HEK293 (cell line): ENCODE measurements around the gene DSG2.

ENCODE experiments used
- ATF2 ChIP-seq: fragments of 450-650 bp; formaldehyde crosslinking; IDR thresholded peaks from 2 replicates; pipeline ENCODE4 v1.5.1; 2016; ENCODE audit warnings: missing biosample characterization, missing genetic modification characterization, low read depth
- GFI1B ChIP-seq: fragments of 450-650 bp; formaldehyde crosslinking; IDR thresholded peaks from 2 replicates; pipeline ENCODE4 v1.5.1; 2016; ENCODE audit warnings: missing biosample characterization, missing genetic modification characterization
- PATZ1 ChIP-seq: fragments of 450-650 bp; formaldehyde crosslinking; IDR thresholded peaks from 2 replicates; pipeline ENCODE4 v1.5.1; 2016; ENCODE audit warnings: missing biosample characterization, missing genetic modification characterization
- TCF7L2 ChIP-seq: IDR thresholded peaks from 2 replicates; pipeline ENCODE4 v1.6.1; 2011; ENCODE audit warnings: low read depth, mild to moderate bottlenecking, inconsistent platforms, low read length, moderate library complexity, borderline replicate concordance
- ZNF174 ChIP-seq: fragments of 450-650 bp; formaldehyde crosslinking; IDR thresholded peaks from 2 replicates; pipeline ENCODE4 v1.5.0; 2017; ENCODE audit warnings: missing biosample characterization, mild to moderate bottlenecking, missing genetic modification characterization
- ZNF274 ChIP-seq, 2 experiments: fragments of 200-500 bp in 1 of 2; fragments of 450-650 bp in 1 of 2; sonication (Bioruptor generic) in 1 of 2; formaldehyde crosslinking in 1 of 2; IDR thresholded peaks; 2 replicates each; pipeline versions ENCODE4 v1.5.1 to v1.6.1; 2014 to 2016; ENCODE audit warnings: borderline replicate concordance in 1 of 2, inconsistent platforms in 1 of 2, low read length in 1 of 2, missing biosample characterization in 1 of 2, missing genetic modification characterization in 1 of 2
- ZNF302 ChIP-seq: fragments of 450-650 bp; formaldehyde crosslinking; IDR thresholded peaks from 2 replicates; pipeline ENCODE4 v1.5.1; 2016; ENCODE audit warnings: missing biosample characterization, missing genetic modification characterization, low read depth
- ZNF350 ChIP-seq: fragments of 450-650 bp; formaldehyde crosslinking; IDR thresholded peaks from 2 replicates; pipeline ENCODE4 v1.5.0; 2017; ENCODE audit warnings: missing biosample characterization, mild to moderate bottlenecking, missing genetic modification characterization
- ZNF501 ChIP-seq: fragments of 450-650 bp; formaldehyde crosslinking; IDR thresholded peaks from 2 replicates; pipeline ENCODE4 v1.5.1; 2016; ENCODE audit warnings: missing biosample characterization, missing genetic modification characterization
- ZNF768 ChIP-seq: fragments of 450-650 bp; formaldehyde crosslinking; IDR thresholded peaks from 2 replicates; pipeline ENCODE4 v1.5.1; 2018; ENCODE audit warnings: missing biosample characterization, mild to moderate bottlenecking, missing genetic modification characterization
- TF ChIP-seq, protein P1 (sequence below): fragments of 450-650 bp; formaldehyde crosslinking; IDR thresholded peaks from 2 replicates; pipeline ENCODE4 v1.5.1; 2016; ENCODE audit warnings: missing biosample characterization, missing genetic modification characterization

- TF ChIP-seq ZNF174 (tag by site-specific recombination), result no peak
- no peak for TF ChIP-seq ZNF274 (IDR thresholded peaks at IDR 0.05; ENCODE audit: low read length)
- TF ChIP-seq ZNF274 (tag by site-specific recombination; IDR thresholded peaks at IDR 0.05; ENCODE audit: borderline replicate concordance), result no peak
- TF ChIP-seq, protein P1, sequence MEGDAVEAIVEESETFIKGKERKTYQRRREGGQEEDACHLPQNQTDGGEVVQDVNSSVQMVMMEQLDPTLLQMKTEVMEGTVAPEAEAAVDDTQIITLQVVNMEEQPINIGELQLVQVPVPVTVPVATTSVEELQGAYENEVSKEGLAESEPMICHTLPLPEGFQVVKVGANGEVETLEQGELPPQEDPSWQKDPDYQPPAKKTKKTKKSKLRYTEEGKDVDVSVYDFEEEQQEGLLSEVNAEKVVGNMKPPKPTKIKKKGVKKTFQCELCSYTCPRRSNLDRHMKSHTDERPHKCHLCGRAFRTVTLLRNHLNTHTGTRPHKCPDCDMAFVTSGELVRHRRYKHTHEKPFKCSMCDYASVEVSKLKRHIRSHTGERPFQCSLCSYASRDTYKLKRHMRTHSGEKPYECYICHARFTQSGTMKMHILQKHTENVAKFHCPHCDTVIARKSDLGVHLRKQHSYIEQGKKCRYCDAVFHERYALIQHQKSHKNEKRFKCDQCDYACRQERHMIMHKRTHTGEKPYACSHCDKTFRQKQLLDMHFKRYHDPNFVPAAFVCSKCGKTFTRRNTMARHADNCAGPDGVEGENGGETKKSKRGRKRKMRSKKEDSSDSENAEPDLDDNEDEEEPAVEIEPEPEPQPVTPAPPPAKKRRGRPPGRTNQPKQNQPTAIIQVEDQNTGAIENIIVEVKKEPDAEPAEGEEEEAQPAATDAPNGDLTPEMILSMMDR (tag by site-specific recombination), result no peak
- no peak for TF ChIP-seq ZNF768 (tag by site-specific recombination)
- TF ChIP-seq GFI1B (tag by site-specific recombination), result no peak
- TF ChIP-seq ZNF350, result no peak
- no peak for TF ChIP-seq ATF2 (tag by site-specific recombination)
- TF ChIP-seq ZNF501 (tag by site-specific recombination), result no peak
- TF ChIP-seq TCF7L2, result no peak
- TF ChIP-seq ZNF302 (tag by site-specific recombination), result no peak
- no peak for TF ChIP-seq PATZ1 (tag by site-specific recombination)
Observed at GRCh38 chr18:31595121-31595771, 97.3 kb downstream of the DSG2 start.
